PC-3 (cell line): Measurements from ENCODE around the gene SNCAIP. TPM values are rescaled to one million over a fixed set of nuclear protein-coding genes. Genes with fewer than 3 reads are reported as not detected.

ENCODE experiments used
- ATAC-seq: fragments of 200-7000 bp; cut with Tn5 transposase; 2 replicates; pipeline ENCODE4 v1.9.1; 2020; ENCODE audit warnings: mild to moderate bottlenecking, moderate library complexity
- BruUV-seq: library from RNA; stranded (reverse); fragments of 400-500 nt; replicated peaks from 2 replicates; lab custom pipeline; 2021; lab: Mats Ljungman, UMichigan
- CTCF ChIA-PET: fragments of 300-600 bp; sonication (Branson Sonifier 250); formaldehyde crosslinking; loops from one replicate; lab custom pipeline; 2022; ENCODE audit warnings: antibody characterized with exemption; lab: Charles Lee
- POLR2A ChIA-PET: fragments of 300-600 bp; sonication (Branson Sonifier 250); formaldehyde crosslinking; loops from one replicate; lab custom pipeline; 2022; ENCODE audit warnings: antibody characterized with exemption; ENCODE audit not compliant: unreplicated experiment; lab: Charles Lee
- DNase-seq: peaks from one replicate; pipeline ENCODE4 v3.0.0-alpha.2; 2015
- H2AFZ ChIP-seq: fragments of 300-600 bp; sonication (generic); 2 replicates; pipeline ENCODE4 v1.6.0; 2016; ENCODE audit warnings: antibody characterized with exemption, low read length
- H3F3A ChIP-seq: fragments of 300-600 bp; sonication (generic); one replicate; pipeline ENCODE4 v1.6.0; 2017; ENCODE audit warnings: antibody characterized with exemption, low read length, control low read depth, mild to moderate bottlenecking; ENCODE audit not compliant: unreplicated experiment
- H3K27ac ChIP-seq: fragments of 300-600 bp; sonication (generic); 2 replicates; pipeline ENCODE4 v1.5.1; 2016; ENCODE audit warnings: mild to moderate bottlenecking, low read length
- H3K27me3 ChIP-seq: fragments of 300-600 bp; sonication (generic); 2 replicates; pipeline ENCODE4 v1.6.1; 2016; ENCODE audit warnings: low read length, mixed read lengths
- H3K36me3 ChIP-seq: fragments of 300-600 bp; sonication (generic); 2 replicates; pipeline ENCODE4 v1.6.1; 2016; ENCODE audit warnings: low read depth, mixed run types, low read length, mixed read lengths
- H3K4me1 ChIP-seq: fragments of 300-600 bp; sonication (generic); 2 replicates; pipeline ENCODE4 v1.5.1; 2016; ENCODE audit warnings: low read length; ENCODE audit not compliant: insufficient read depth
- H3K4me2 ChIP-seq: fragments of 300-600 bp; sonication (generic); 2 replicates; pipeline ENCODE4 v1.6.0; 2016; ENCODE audit warnings: low read length
- H3K4me3 ChIP-seq: fragments of 300-600 bp; sonication (generic); 2 replicates; pipeline ENCODE4 v1.5.1; 2016; ENCODE audit warnings: mild to moderate bottlenecking, low read length, mixed read lengths
- H3K79me2 ChIP-seq: fragments of 300-600 bp; sonication (generic); 2 replicates; pipeline ENCODE4 v1.6.1; 2017; ENCODE audit warnings: low read length, mixed read lengths
- H3K9ac ChIP-seq: fragments of 300-600 bp; sonication (generic); 2 replicates; pipeline ENCODE4 v1.6.0; 2016; ENCODE audit warnings: mild to moderate bottlenecking, low read length
- H3K9me2 ChIP-seq: fragments of 300-600 bp; sonication (generic); replicated peaks from 2 replicates; pipeline ENCODE4 v1.6.1; 2016; ENCODE audit warnings: mixed run types, low read length, mixed read lengths
- H3K9me3 ChIP-seq: fragments of 300-600 bp; sonication (generic); 2 replicates; pipeline ENCODE4 v1.6.1; 2016; ENCODE audit warnings: low read length, mixed read lengths
- H4K20me1 ChIP-seq: fragments of 300-600 bp; sonication (generic); 2 replicates; pipeline ENCODE4 v1.6.1; 2016; ENCODE audit warnings: low read length, mixed read lengths
- CTCF ChIP-seq: fragments of 300-600 bp; sonication (generic); conservative IDR thresholded peaks from 2 replicates; pipeline ENCODE4 v1.5.1; 2017; ENCODE audit warnings: antibody characterized with exemption, low read depth, mild to moderate bottlenecking, low read length
- EZH2 ChIP-seq: fragments of 300-600 bp; sonication (generic); IDR thresholded peaks from one replicate; pipeline ENCODE4 v1.6.1; 2017; ENCODE audit warnings: antibody characterized with exemption, mild to moderate bottlenecking, low read length; ENCODE audit not compliant: unreplicated experiment
- EZH2phosphoT487 ChIP-seq: fragments of 300-600 bp; sonication (generic); IDR thresholded peaks from 2 replicates; pipeline ENCODE4 v1.6.1; 2018; ENCODE audit warnings: mild to moderate bottlenecking, antibody characterized with exemption, low read length, borderline replicate concordance
- intact Hi-C: fragments of 100-400 bp; cut with micrococcal nuclease; formaldehyde crosslinking; loops from 2 replicates; pipeline ENCODE4 v1.9.0; 2023
- total RNA-seq: library from RNA; depleted of rRNA; stranded (reverse); fragments of >200 nt; gene quantifications from 2 replicates; pipeline ENCODE4 v1.2.3, GENCODE V29; 2014

Gene SNCAIP
- total RNA-seq, 1 experiment from 2014 or later = not detected

GRCh38 chr5:122390154-122390553 lies 78.1 kb downstream of the SNCAIP start:
- no peak overlapping the region for H3K27ac ChIP-seq
- DNase-seq (no peak), ATAC-seq (no peak)
- no peaks in the 10 kb centered on the region for H3K9me2 ChIP-seq
- peaks cover 6% of the 10 kb centered on the region; the same call in 1 of the 2 replicates for H3K27me3 ChIP-seq
- no peaks in the 10 kb centered on the region for H3K79me2 ChIP-seq
- no peaks in the 10 kb centered on the region for H3K36me3 ChIP-seq
- no TSS peak for BruUV-seq
- intact Hi-C loops = no loop called here
- H3F3A ChIP-seq = no peaks in the 10 kb centered on the region
- no peaks in the 10 kb centered on the region for H4K20me1 ChIP-seq
- no peak overlapping the region for H3K9ac ChIP-seq
- CTCF ChIA-PET = no interaction called here
- H2AFZ ChIP-seq = no peak overlapping the region
- POLR2A ChIA-PET = no interaction called here
- no peak overlapping the region for H3K4me3 ChIP-seq
- H3K4me2 ChIP-seq = no peak overlapping the region
- TF ChIP-seq EZH2 (no peak), CTCF (no peak), EZH2phosphoT487 (no peak)
- no peaks in the 10 kb centered on the region for H3K4me1 ChIP-seq
- H3K9me3 ChIP-seq = no peaks in the 10 kb centered on the region

GRCh38 chr5:122390694-122391093 lies 78.7 kb downstream of the SNCAIP start:
- intact Hi-C loops = no loop called here
- ChIA-PET CTCF (no interaction called here), POLR2A (no interaction called here)
- no peaks in the 10 kb centered on the region for H3K9me2 ChIP-seq
- BruUV-seq = no TSS peak
- H3K9ac ChIP-seq = no peak overlapping the region
- H2AFZ ChIP-seq = no peak overlapping the region
- no peak for ATAC-seq
- H3K4me1 ChIP-seq = no peaks in the 10 kb centered on the region
- H3K27me3 ChIP-seq = peaks cover 7% of the 10 kb centered on the region; the same call in 1 of the 2 replicates
- no peaks in the 10 kb centered on the region for H3F3A ChIP-seq
- H3K9me3 ChIP-seq = no peaks in the 10 kb centered on the region
- no peak for DNase-seq
- no peak overlapping the region for H3K27ac ChIP-seq
- no peaks in the 10 kb centered on the region for H4K20me1 ChIP-seq
- TF ChIP-seq EZH2phosphoT487 (no peak), EZH2 (no peak), CTCF (no peak)
- H3K79me2 ChIP-seq = no peaks in the 10 kb centered on the region
- no peaks in the 10 kb centered on the region for H3K36me3 ChIP-seq
- no peak overlapping the region for H3K4me3 ChIP-seq
- H3K4me2 ChIP-seq = no peak overlapping the region

- TF ChIP-seq CTCF (no peak), EZH2 (no peak), EZH2phosphoT487 (no peak)
Observed at GRCh38 chr5:122391621-122392020, 79.6 kb downstream of the SNCAIP start.

More at GRCh38 chr5:122391621-122392020, 79.6 kb downstream of the SNCAIP start:
- intact Hi-C loops = no loop called here
- Histone ChIP-seq H3K4me2 (no peak overlapping the region), H3K9me2 (no peaks in the 10 kb centered on the region), H3K36me3 (no peaks in the 10 kb centered on the region), H2AFZ (no peak overlapping the region), H3K79me2 (no peaks in the 10 kb centered on the region), H3K9ac (no peak overlapping the region), H3F3A (no peaks in the 10 kb centered on the region), H3K4me1 (no peaks in the 10 kb centered on the region), H4K20me1 (no peaks in the 10 kb centered on the region), H3K9me3 (no peaks in the 10 kb centered on the region), H3K27me3 (peaks cover 12% of the 10 kb centered on the region; the same call in 1 of the 2 replicates), H3K27ac (no peak overlapping the region), H3K4me3 (no peak overlapping the region)
- DNase-seq (no peak), ATAC-seq (no peak)
- POLR2A ChIA-PET = no interaction called here
- BruUV-seq = no TSS peak
- CTCF ChIA-PET = no interaction called here
